Panc1 (cell line): ENCODE results near the gene TAOK1. TPM values are rescaled to one million over a fixed set of nuclear protein-coding genes. Genes with fewer than 3 reads are reported as not detected.

Experiments used
- ATAC-seq: fragments of 200-7000 bp; cut with Tn5 transposase; 2 replicates; pipeline ENCODE4 v1.9.1; 2020; ENCODE audit warnings: mild to moderate bottlenecking, moderate library complexity
- BruUV-seq: library from RNA; stranded (reverse); fragments of 400-500 nt; replicated peaks from 2 replicates; lab custom pipeline; 2021; lab: Mats Ljungman, UMichigan
- CTCF ChIA-PET: fragments of 300-600 bp; sonication (Branson Sonifier 250); formaldehyde crosslinking; loops from one replicate; lab custom pipeline; 2022; ENCODE audit warnings: antibody characterized with exemption; lab: Charles Lee
- POLR2A ChIA-PET: fragments of 300-600 bp; sonication (Branson Sonifier 250); formaldehyde crosslinking; loops from one replicate; lab custom pipeline; 2022; ENCODE audit warnings: antibody characterized with exemption; lab: Charles Lee
- DNase-seq: peaks from one replicate; pipeline ENCODE4 v3.0.0-alpha.2; 2010; ENCODE audit warnings: low read depth, low spot score
- H3K27ac ChIP-seq: 2 replicates; pipeline ENCODE4 v1.5.1; 2011; ENCODE audit warnings: mild to moderate bottlenecking, low read length, inconsistent platforms
- H3K27me3 ChIP-seq: fragments of 200-500 bp; sonication (Bioruptor generic); 2 replicates; pipeline ENCODE4 v1.6.0; 2014; ENCODE audit warnings: low read length, inconsistent platforms; ENCODE audit not compliant: control insufficient read depth, insufficient read depth
- H3K36me3 ChIP-seq: fragments of 200-500 bp; sonication (Bioruptor generic); 2 replicates; pipeline ENCODE4 v1.5.1; 2014; ENCODE audit warnings: inconsistent platforms, mild to moderate bottlenecking, low read length, moderate library complexity; ENCODE audit not compliant: control insufficient read depth, insufficient read depth
- H3K4me1 ChIP-seq: 2 replicates; pipeline ENCODE4 v1.5.1; 2011; ENCODE audit warnings: inconsistent platforms, mild to moderate bottlenecking, low read length, moderate library complexity; ENCODE audit not compliant: control insufficient read depth, insufficient read depth
- H3K4me3 ChIP-seq, 2 experiments: 2 replicates each; pipeline ENCODE4 v1.5.1; 2011 to 2012; ENCODE audit warnings: low read depth in 2 of 2, low read length in 2 of 2, mild to moderate bottlenecking in 2 of 2, inconsistent platforms in 1 of 2, moderate library complexity in 1 of 2
- H3K9me3 ChIP-seq: fragments of 200-500 bp; sonication (Bioruptor generic); 2 replicates; pipeline ENCODE4 v1.5.1; 2014; ENCODE audit warnings: low read depth, mild to moderate bottlenecking, inconsistent platforms, low read length, moderate library complexity; ENCODE audit not compliant: control insufficient read depth, insufficient read depth
- CTCF ChIP-seq: fragments of 450-650 bp; IDR thresholded peaks from 2 replicates; pipeline ENCODE4 v1.5.1; 2017; ENCODE audit warnings: mild to moderate bottlenecking
- POLR2AphosphoS5 ChIP-seq: IDR thresholded peaks from 2 replicates; pipeline ENCODE4 v1.6.1; 2012; ENCODE audit warnings: mild to moderate bottlenecking, low read depth, low read length, moderate library complexity
- REST ChIP-seq, 2 experiments: IDR thresholded peaks; 2 replicates each; pipeline ENCODE4 v1.6.1; 2011 to 2012; ENCODE audit warnings: low read depth in 2 of 2, control low read depth in 1 of 2, low read length in 1 of 2, mild to moderate bottlenecking in 1 of 2, moderate library complexity in 1 of 2; ENCODE audit not compliant: insufficient read depth in 1 of 2
- SIN3A ChIP-seq: IDR thresholded peaks from 2 replicates; pipeline ENCODE4 v1.6.1; 2012; ENCODE audit warnings: low read depth, mild to moderate bottlenecking, low read length, moderate library complexity, borderline replicate concordance; ENCODE audit not compliant: insufficient read depth
- TCF7L2 ChIP-seq: IDR thresholded peaks from 2 replicates; pipeline ENCODE4 v1.6.1; 2011; ENCODE audit warnings: mild to moderate bottlenecking, low read depth, low read length, inconsistent platforms
- in situ Hi-C: cut with HindIII; loops from 2 replicates; pipeline ENCODE4 v1.10.0; 2016; ENCODE audit warnings: low sequenced_read_pairs, low pct_unique_long_range_greater_than_20kb
- intact Hi-C: fragments of 100-400 bp; cut with micrococcal nuclease; formaldehyde crosslinking; loops from one replicate; pipeline ENCODE4 v1.10.0; 2022; ENCODE audit not compliant: unreplicated experiment
- total RNA-seq: library from RNA; stranded (reverse); gene quantifications from one replicate; pipeline ENCODE4 v1.2.1, GENCODE V29; 2021; ENCODE audit not compliant: unreplicated experiment

TAOK1 gene
- total RNA-seq, 1 experiment from 2014 or later, result 111 TPM

GRCh38 chr17:29390851-29391631, 878 bp downstream of the TAOK1 start:
- TF ChIP-seq POLR2AphosphoS5, result peak; percentile 2; the same call in 1 of the 2 replicates
- no peak for TF ChIP-seq TCF7L2
- no peak for TF ChIP-seq REST (IDR thresholded peaks at IDR 0.05; ENCODE audit: insufficient read depth in 1 of 2, low read depth in 2 of 2, low read length in 1 of 2)
- peak; percentile 38; the same call in 1 of the 2 replicates for TF ChIP-seq SIN3A
- TF ChIP-seq CTCF, result no peak
- peak overlapping the region; percentile 68 to 69 for H3K4me3 ChIP-seq
- peak overlapping the region; percentile 76 for H3K27ac ChIP-seq
- H3K36me3 ChIP-seq, result peaks cover 5% of the 10 kb centered on the region
- in situ Hi-C loops (no loop called here), intact Hi-C loops (loop anchor here (5.0 kb wide), 1 partner anchor 99 kb away; the partner anchor contains the start of gene NUFIP2)
- DNase-seq (no peak), ATAC-seq (peak; percentile 31)
- H3K9me3 ChIP-seq, result no peaks in the 10 kb centered on the region
- ChIA-PET CTCF (interaction anchor here (0.5 kb wide), 1 partner anchor 190 kb away, joined by 5 read pairs; no protein-coding TSS in a partner anchor), POLR2A (interaction anchor here (0.6 to 0.8 kb wide), 3 partner anchors 12 to 1006 kb away, joined by 3 to 5 read pairs (median 4); no protein-coding TSS in a partner anchor)
- no peaks in the 10 kb centered on the region for H3K27me3 ChIP-seq
- H3K4me1 ChIP-seq, result peaks cover 19% of the 10 kb centered on the region; the same call in 1 of the 2 replicates
- BruUV-seq, result TSS peak; percentile 67

DNA sequence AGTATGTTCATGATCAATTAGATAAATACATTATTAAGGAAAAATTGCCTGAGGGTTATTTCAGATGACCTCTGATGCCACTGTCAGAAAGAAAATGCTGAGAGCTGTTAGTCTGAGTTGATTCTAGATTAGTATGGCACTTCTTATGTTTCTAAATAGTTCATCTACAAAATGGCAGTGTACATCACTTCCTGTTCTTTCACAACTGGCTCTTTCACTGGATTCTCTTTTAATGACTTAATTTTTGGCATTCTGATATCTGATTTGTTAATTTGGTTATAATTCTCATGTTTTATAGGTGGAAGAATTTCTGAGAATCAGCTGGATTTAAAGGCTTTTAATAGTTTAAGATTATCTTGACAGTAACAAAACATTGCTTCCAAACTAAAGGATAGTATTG, 3.3 kb downstream of the TAOK1 start:
- no TSS peak for BruUV-seq
- H3K9me3 ChIP-seq, result no peaks in the 10 kb centered on the region
- ChIA-PET CTCF (interaction anchor here (0.6 kb wide), 1 partner anchor 145 kb away, joined by 4 read pairs; no protein-coding TSS in a partner anchor), POLR2A (no interaction called here)
- peaks cover 5% of the 10 kb centered on the region for H3K36me3 ChIP-seq
- DNase-seq (no peak), ATAC-seq (no peak)
- in situ Hi-C loops, result no loop called here
- intact Hi-C loops, result loop anchor here (5.0 kb wide), 1 partner anchor 101 kb away; the partner anchor contains the start of gene NUFIP2
- no peak overlapping the region for H3K27ac ChIP-seq
- no peak for TF ChIP-seq TCF7L2
- no peak for TF ChIP-seq CTCF
- TF ChIP-seq SIN3A, result no peak
- no peak for TF ChIP-seq REST (IDR thresholded peaks at IDR 0.05; ENCODE audit: insufficient read depth in 1 of 2, low read depth in 2 of 2, low read length in 1 of 2)
- no peak for TF ChIP-seq POLR2AphosphoS5
- peaks cover 19% of the 10 kb centered on the region; the same call in 1 of the 2 replicates for H3K4me1 ChIP-seq
- peak overlapping the region in 1 of 2 experiments; percentile 69; a peak in 1 of 4 replicates for H3K4me3 ChIP-seq
- H3K27me3 ChIP-seq, result no peaks in the 10 kb centered on the region
